ENCODE results near the gene RAB26. TPM values are rescaled to one million over a fixed set of nuclear protein-coding genes. Genes with fewer than 3 reads are reported as not detected.

The RAB26 gene
- total and polyA plus RNA-seq, 2 of the 13 experiments (the other 11 are each of a cell fraction or from before 2014, with no cell fraction given), result 0.86 to 3.6 TPM

DNA sequence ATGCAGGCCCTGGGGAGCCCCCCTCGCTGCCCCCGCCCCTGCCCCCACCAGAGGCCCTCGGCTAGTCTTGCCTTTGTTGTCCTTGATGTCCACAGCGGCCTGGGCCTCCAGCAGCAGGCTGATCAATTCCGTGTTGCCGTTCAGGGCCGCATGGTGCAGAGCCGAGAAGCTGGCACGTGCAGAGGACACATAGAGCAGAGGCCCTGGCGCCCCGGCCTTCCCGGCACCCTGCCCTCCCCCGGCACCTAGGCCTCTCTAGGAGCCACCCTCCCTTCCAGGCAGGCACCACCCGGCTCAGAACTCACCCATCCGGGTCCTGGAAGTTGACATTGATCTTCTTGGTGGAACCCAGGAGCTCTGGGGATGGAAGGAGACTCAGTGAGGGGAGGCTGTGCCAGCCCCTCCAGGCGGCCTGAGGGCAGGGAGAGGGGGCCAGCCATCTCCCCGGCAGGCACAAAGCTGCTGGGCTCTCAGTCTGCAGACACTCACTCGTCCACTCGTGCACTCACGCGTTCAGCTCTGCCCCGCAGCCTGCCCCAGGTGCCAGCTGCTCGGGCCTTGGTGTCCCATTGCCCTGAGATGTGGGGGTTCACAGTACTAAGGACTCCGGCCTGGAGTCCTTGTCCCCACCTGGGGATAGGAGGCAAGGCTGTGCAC lies 41.7 kb downstream of the RAB26 start (continued):
- TF ChIP-seq, protein P1, sequence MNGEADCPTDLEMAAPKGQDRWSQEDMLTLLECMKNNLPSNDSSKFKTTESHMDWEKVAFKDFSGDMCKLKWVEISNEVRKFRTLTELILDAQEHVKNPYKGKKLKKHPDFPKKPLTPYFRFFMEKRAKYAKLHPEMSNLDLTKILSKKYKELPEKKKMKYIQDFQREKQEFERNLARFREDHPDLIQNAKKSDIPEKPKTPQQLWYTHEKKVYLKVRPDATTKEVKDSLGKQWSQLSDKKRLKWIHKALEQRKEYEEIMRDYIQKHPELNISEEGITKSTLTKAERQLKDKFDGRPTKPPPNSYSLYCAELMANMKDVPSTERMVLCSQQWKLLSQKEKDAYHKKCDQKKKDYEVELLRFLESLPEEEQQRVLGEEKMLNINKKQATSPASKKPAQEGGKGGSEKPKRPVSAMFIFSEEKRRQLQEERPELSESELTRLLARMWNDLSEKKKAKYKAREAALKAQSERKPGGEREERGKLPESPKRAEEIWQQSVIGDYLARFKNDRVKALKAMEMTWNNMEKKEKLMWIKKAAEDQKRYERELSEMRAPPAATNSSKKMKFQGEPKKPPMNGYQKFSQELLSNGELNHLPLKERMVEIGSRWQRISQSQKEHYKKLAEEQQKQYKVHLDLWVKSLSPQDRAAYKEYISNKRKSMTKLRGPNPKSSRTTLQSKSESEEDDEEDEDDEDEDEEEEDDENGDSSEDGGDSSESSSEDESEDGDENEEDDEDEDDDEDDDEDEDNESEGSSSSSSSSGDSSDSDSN (CRISPR knock-in tag; IDR thresholded peaks at IDR 0.05), result peak; percentile 56; the same call in 1 of the 2 replicates
- TF ChIP-seq ZNF615 (CRISPR knock-in tag; IDR thresholded peaks at IDR 0.05; ENCODE audit: borderline replicate concordance) (no peak), CREM (IDR thresholded peaks at IDR 0.05) (no peak), CREM (CRISPR knock-in tag; IDR thresholded peaks at IDR 0.05) (no peak), KMT2A (CRISPR knock-in tag; IDR thresholded peaks at IDR 0.05) (0 out of 2 replicates have a peak, but pooled peaks have one; percentile 11), ZBTB42 (CRISPR knock-in tag; IDR thresholded peaks at IDR 0.05) (no peak), ATRX (CRISPR knock-in tag; IDR thresholded peaks at IDR 0.05; ENCODE audit: borderline replicate concordance) (no peak), RNF2 (conservative IDR thresholded peaks at IDR 0.05; ENCODE audit: low read depth) (0 out of 2 replicates have a peak, but pooled peaks have one; percentile 49), NR2F6 (IDR thresholded peaks at IDR 0.05) (no peak), NR2F6 (CRISPR knock-in tag; IDR thresholded peaks at IDR 0.05) (no peak), HIVEP1 (CRISPR knock-in tag; IDR thresholded peaks at IDR 0.05) (no peak), ZKSCAN5 (CRISPR knock-in tag; IDR thresholded peaks at IDR 0.05) (no peak), SOX5 (CRISPR knock-in tag; IDR thresholded peaks at IDR 0.05; ENCODE audit: borderline replicate concordance) (peak; percentile 29; the same call in 1 of the 2 replicates), GATAD2A (CRISPR knock-in tag; IDR thresholded peaks at IDR 0.05) (peak; percentile 30; the same call in 1 of the 2 replicates), HMG20A (CRISPR knock-in tag; IDR thresholded peaks at IDR 0.05; ENCODE audit: borderline replicate concordance) (no peak), ATF7 (IDR thresholded peaks at IDR 0.05) (no peak), ATF7 (CRISPR knock-in tag; IDR thresholded peaks at IDR 0.05) (no peak), SIX1 (CRISPR knock-in tag; IDR thresholded peaks at IDR 0.05; ENCODE audit: borderline replicate concordance) (no peak)
- TF ChIP-seq, protein P2, sequence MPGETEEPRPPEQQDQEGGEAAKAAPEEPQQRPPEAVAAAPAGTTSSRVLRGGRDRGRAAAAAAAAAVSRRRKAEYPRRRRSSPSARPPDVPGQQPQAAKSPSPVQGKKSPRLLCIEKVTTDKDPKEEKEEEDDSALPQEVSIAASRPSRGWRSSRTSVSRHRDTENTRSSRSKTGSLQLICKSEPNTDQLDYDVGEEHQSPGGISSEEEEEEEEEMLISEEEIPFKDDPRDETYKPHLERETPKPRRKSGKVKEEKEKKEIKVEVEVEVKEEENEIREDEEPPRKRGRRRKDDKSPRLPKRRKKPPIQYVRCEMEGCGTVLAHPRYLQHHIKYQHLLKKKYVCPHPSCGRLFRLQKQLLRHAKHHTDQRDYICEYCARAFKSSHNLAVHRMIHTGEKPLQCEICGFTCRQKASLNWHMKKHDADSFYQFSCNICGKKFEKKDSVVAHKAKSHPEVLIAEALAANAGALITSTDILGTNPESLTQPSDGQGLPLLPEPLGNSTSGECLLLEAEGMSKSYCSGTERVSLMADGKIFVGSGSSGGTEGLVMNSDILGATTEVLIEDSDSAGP (CRISPR knock-in tag; IDR thresholded peaks at IDR 0.05; ENCODE audit: borderline replicate concordance), result 0 out of 2 replicates have a peak, but pooled peaks have one; percentile 33
- TF ChIP-seq, protein P3, sequence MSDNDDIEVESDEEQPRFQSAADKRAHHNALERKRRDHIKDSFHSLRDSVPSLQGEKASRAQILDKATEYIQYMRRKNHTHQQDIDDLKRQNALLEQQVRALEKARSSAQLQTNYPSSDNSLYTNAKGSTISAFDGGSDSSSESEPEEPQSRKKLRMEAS (IDR thresholded peaks at IDR 0.05), result peak; percentile 90
- TF ChIP-seq, protein P4, sequence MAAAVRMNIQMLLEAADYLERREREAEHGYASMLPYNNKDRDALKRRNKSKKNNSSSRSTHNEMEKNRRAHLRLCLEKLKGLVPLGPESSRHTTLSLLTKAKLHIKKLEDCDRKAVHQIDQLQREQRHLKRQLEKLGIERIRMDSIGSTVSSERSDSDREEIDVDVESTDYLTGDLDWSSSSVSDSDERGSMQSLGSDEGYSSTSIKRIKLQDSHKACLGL (CRISPR knock-in tag; IDR thresholded peaks at IDR 0.05), result peak; percentile 11; the same call in 1 of the 2 replicates
- TF ChIP-seq, protein P5, sequence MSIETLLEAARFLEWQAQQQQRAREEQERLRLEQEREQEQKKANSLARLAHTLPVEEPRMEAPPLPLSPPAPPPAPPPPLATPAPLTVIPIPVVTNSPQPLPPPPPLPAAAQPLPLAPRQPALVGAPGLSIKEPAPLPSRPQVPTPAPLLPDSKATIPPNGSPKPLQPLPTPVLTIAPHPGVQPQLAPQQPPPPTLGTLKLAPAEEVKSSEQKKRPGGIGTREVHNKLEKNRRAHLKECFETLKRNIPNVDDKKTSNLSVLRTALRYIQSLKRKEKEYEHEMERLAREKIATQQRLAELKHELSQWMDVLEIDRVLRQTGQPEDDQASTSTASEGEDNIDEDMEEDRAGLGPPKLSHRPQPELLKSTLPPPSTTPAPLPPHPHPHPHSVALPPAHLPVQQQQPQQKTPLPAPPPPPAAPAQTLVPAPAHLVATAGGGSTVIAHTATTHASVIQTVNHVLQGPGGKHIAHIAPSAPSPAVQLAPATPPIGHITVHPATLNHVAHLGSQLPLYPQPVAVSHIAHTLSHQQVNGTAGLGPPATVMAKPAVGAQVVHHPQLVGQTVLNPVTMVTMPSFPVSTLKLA (IDR thresholded peaks at IDR 0.05), result 0 out of 2 replicates have a peak, but pooled peaks have one; percentile 18
- TF ChIP-seq, protein P6, sequence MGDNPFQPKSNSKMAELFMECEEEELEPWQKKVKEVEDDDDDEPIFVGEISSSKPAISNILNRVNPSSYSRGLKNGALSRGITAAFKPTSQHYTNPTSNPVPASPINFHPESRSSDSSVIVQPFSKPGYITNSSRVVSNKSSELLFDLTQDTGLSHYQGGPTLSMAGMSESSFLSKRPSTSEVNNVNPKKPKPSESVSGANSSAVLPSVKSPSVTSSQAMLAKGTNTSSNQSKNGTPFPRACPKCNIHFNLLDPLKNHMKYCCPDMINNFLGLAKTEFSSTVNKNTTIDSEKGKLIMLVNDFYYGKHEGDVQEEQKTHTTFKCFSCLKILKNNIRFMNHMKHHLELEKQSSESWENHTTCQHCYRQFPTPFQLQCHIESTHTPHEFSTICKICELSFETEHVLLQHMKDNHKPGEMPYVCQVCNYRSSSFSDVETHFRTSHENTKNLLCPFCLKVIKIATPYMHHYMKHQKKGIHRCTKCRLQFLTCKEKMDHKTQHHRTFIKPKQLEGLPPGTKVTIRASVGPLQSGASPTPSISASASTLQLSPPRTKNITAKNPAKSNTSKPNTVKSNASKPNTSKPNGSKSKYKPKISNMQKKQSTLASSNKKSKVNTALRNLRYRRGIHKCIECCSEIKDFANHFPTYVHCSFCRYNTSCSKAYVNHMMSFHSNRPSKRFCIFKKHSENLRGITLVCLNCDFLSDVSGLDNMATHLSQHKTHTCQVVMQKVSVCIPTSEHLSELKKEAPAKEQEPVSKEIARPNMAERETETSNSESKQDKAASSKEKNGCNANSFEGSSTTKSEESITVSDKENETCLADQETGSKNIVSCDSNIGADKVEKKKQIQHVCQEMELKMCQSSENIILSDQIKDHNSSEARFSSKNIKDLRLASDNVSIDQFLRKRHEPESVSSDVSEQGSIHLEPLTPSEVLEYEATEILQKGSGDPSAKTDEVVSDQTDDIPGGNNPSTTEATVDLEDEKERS (CRISPR knock-in tag; IDR thresholded peaks at IDR 0.05), result 0 out of 2 replicates have a peak, but pooled peaks have one; percentile 32
